ENCODE data around the gene SUN2.

SUN2 gene

DNA sequence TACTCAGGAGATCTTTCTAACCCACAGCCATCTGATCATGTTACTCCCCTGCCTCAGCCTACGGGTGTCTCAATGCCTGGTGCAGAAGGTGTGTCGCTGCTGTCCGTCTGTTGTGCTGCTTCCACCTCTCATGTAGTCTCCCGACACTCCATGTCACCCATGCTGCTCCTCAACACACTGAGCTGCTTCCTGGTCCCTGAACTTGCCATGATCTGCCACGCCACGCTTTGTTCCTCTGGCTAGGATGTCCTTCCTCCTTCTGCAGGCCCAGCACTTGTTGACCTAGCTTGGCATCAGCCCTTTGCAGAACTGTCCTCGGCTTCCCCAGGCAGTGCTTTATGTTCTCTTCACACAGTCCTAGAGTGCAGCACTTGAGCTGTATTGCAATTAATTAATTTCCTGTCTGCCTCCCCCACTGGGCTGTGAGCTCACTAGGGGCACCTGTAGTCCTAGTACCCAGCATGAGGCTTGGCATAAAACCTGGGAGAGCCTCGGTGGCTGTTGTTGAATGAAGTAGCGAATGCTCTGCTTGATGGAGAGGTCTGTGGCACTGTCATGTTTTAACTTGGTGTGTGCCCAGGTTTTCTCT, 40.5 kb downstream of the SUN2 start:
- DNase-seq = no peak

DNA sequence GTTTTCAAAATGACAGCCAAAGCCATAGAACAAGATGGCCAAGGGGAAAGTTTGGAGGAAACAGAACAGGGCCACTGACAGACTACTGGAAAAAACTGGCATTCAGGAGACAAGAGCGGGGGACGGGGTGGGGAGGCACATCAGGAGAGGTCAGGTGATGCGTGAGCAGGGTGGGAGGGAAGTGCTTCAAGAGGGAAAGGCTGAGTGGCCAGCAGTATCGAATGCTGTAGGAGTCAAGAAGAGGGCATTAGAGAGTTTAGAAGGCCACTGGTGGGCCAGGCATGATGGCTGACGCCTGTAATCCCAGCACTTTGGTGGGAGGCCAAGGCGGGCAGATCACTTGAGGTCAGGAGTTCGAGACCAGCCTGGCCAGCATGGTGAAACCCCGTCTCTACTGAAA, 41.9 kb downstream of the SUN2 start:
- no peak for DNase-seq

DNA sequence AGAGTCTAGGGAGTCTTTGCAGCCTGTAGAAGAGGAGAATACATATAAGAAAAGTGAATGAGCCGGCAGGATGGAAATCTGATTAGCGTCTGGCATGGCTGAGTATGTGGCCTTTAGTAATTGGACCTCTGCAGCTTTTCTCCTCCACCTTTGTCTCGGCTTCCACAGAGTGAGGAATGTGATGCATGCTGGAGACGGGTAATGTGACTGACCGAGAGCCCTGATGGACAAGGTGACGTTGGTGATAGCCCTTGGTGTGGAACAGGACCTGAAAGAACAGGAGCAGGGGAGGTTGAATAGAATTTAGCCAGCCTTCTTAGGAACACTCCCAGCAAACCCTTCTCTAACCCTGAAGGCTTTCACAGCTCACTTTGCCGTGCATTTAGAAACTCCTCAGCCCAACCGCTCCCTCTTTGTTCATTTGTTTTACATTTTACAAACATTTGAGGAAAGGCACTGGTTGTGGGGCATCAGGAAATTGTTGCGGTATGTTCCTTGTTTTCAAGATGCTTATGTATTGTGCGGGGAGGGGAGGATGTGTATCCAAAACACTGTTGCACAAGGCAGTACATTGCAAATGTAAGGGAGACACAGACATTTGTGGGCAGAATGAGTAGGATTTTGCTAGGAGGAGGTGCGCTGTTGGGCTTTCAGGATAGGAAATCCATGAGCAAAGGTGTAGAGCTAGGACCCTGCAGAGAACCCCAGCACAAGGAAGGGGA, 43.2 kb downstream of the SUN2 start:
- no peak for DNase-seq

DNA sequence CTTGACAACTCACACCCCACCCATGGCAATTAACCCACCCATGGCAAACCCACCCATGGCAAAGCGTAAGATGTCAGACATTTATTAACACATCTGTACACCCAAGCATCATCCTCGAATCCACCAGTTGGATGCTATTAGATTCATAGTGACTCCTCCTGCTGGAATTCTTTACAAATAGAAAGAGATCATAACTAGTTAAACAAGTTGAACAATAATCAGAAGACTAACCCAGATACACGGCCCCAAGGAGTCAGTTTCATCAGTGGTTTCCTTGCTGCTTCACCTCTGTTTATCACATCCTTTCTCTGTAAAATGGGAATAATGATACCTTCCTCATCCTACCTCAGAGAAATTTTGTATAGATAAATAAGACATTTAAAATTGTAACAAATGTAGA, 44.9 kb downstream of the SUN2 start:
- DNase-seq = no peak

DNA sequence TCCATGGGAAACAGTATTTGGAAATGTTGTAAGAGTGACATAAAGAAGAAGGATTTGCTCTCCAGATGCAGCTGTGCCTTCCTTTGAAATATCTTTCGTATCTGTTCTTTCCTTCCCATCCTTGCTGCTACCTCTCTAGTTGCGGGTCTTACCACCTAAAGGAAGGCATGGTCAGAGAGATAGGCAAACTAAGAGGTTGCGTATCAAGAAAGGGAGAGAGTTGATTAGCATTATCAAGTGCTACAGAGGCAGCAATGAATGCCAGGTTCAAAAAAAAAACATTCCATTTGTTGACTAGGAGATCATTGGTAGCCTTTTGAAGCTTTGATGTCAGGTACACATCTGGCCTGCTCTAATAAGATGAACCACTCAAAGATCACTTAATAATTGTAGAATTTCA, 45.4 kb downstream of the SUN2 start:
- DNase-seq = no peak

DNA sequence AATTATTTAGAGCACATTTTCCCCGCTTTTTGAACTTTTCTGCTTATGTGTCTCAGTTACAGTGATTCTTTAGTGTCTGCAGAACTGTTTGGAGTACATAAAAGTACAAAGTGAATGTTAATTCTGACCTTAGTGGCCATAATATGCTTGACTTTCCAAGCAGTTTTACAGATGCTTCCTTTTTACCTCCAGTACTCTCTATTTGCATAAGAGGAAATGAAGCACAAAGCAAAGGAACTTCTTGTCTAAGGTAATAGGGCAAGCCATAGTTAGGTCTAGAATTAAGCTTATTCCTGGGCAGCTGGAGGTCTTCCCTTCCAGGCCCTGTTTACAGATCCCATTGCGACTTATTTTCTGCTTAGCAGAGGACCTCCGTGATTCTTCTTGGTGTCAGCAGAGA, 46.5 kb downstream of the SUN2 start:
- DNase-seq = no peak

DNA sequence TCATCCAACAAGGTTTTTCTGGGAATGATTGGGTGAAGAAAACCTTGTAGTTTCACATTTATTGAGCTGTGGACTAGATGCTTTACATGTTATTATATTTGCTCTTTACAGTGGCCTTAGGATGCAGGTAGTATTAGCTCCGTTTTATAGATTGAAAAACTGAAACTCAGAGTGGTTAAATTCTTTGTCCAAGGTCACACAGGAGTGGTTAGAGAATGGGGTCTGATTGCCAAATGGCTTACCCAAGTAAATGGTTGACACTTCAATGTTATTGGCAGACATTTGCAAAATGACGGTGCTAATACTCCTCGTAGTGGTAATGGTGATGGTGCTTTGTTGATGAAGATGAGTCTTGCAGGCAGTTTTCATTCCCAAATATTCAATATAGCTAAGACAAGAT, 47.8 kb downstream of the SUN2 start:
- DNase-seq = no peak

DNA sequence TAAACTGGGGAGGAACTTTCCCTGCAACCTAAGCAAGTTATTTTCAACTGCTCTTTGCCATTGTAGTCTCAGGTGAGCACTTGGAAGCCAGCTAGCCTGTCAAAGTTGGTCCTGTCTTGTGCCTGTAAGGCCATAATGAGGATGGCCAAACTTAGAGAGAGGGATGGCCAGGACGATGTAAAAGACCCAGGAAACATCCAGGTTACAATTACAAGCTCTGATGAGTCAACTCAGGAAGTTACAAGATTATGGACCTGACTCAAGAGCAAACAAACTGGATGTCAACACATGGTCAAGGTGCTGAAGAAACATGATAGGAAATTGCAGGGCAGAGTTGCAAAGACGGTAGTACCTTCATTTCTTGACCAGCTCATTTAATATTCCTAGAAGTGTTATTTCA, 48.5 kb downstream of the SUN2 start:
- DNase-seq = no peak

DNA sequence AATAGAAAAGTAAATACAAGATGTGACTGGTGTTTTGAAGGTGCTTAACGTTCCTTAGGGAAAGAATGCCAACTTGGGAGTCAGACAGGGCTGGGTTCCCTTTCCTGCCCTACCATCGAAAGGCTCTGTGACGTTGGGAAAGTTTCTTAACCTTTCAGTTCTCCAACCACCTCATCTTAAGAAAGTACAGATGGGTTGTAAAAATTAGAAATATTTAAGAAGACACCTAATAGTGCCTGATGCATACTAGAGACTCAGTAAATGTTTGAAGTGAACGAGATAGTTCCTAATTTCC, 49.0 kb downstream of the SUN2 start:
- no peak for DNase-seq

DNA sequence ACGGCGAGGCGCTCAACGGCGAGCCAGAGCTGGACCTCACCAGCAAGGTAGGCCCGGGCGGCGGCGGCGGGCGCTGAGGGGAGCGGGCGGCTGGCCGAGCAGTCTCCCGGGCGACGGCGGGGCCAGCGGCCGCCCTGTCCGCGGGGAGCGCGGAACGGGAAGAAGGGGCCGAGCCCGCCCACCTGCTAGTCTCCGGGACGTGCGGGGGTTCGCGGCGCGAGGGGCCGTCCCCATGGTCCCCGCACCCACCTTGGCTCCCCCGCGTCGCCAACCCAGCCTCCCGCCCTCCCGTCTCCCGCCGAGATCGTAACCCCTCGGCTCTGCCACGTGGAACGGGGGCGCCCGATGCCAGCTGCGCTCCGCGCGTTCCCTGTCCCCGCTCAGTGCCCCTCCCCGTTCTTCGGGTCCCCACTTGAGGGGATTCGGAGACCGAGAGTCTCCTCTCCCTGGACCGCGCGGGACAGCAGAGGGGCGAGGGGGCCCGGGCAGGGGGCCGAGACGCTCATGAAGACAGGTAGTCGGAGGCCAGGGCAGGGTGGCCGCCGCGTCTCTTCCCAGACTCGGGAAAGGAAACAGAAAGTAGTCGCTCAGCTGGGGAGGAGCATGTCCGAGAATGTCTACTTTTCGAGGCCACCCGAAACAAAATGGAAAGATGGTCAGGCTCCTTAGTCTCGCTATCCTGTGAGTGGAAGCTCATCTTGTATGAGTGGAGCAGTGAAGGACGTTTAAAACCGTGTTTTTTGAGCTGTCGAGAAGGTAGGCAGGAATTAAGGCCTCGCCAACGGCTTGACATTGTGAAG, 49.5 kb downstream of the SUN2 start:
- DNase-seq = no peak

DNA sequence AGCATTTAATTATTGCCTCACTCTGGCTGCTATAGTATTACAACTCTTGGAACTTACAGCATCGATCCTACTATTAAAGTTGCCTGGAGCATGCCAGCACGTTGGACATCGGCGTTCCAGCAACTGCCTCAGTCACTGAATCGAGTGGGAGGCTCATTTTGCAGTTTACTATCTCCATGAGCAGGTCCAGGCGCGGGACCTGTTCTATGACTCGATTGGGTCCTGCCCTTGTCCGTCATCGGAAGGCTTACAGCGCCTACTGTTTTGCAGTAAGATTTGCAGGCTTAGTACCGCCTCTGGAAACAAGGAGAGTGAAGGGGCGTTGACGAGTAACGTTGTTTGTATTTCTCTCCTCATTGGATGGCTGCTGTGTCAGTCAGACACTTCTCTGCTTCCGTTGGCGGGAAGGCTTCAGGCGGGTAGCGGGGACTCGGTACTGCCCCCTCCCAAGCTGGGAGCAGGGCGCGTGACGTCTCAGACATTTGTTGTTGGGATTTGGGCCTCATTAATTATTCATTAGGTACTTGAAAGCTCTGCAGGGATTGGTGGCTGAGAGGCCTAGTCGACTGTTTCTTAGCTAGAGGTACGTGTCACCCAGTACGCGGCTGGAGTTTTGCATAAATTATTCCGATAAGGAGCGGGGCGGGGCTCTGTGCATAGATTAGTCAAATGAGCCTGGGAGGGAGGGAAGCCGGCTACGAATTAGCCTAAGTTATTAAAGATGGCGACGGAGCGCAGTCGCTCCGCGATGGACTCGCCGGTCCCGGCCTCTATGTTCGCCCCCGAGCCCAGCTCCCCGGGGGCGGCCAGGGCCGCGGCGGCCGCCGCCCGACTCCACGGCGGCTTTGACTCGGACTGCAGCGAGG, 50.3 kb downstream of the SUN2 start, which contains the start of gene GTPBP1:
GTPBP1 (plus strand) TSS at position 710 of the 866 bp plus-strand sequence; CDS start at position 722, 12 bp downstream.
- DNase-seq = peak; percentile 100

DNA sequence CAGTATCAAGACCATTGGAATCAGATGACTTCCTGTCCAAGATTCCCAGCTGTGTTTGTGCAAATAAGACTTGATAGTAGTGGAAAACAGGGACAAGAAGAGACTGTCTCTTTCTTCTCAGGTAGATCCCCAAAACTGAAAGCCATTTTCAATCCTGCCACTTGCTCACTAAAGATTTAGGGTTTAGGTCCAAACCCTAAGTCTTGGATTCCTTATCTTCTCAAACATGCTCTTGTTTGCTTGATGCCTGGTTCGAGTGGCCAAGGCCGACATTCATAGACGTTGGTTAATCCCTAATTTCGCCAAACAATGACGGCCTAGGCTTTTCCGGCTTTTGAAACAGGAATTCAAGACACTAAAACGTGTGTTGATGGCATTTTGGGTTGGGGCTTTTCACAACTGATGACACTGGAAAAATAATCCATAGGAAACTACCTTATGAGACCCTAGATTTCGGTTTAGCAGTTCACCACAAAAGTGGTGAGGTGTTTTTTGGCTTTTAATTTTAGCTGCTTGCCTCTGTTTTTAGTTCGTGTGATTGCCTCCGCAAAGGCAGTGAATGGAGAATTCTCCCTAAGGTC, 51.1 kb downstream of the SUN2 start:
- no peak for DNase-seq

DNA sequence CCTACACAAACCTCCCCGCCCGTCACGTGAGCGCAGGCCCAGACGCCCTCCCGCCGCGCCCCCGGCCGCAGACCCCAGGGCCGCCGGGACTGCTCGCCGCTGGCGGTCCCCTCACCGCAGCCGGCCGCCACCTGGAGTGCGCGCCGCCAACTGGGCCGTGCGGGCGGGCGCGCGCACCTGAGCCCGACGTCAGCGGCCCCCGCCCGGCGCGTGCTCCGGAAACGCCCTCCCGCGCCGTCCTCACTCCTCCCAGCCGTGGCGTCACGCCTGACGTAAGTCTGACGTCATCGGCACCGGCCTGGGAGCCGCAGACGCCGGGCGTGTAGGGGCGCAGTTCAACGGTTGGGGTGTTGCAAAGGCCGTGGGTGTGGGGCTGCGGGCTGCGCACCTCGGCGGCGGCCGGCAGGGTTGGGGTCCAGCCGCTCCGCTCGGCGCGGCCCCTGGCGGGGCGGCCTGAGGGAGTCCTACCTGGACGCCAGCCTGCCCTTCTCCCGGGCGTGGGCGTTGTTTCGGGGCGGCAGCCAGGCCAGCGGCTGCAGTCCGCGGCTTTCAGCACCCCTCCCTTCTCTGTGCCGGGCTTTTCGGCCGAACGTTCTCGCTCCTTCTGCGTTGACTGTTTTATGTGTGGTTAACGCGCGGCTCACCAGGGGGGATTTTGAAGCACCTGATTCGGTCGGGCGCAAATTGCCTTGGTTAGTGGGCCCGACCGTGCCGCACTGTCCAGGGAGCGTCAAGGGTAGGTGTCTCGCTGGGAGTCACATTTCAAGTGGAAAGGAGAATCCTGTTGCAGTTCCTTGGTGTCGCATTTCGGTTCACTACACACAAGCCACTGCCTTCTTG, 54.8 kb downstream of the SUN2 start, which contains the start of gene JOSD1:
JOSD1 (minus strand) TSS at position 155 of the 840 bp plus-strand sequence. CDS start 956 bp downstream, outside the sequence.
- peak; percentile 84 for DNase-seq

DNA sequence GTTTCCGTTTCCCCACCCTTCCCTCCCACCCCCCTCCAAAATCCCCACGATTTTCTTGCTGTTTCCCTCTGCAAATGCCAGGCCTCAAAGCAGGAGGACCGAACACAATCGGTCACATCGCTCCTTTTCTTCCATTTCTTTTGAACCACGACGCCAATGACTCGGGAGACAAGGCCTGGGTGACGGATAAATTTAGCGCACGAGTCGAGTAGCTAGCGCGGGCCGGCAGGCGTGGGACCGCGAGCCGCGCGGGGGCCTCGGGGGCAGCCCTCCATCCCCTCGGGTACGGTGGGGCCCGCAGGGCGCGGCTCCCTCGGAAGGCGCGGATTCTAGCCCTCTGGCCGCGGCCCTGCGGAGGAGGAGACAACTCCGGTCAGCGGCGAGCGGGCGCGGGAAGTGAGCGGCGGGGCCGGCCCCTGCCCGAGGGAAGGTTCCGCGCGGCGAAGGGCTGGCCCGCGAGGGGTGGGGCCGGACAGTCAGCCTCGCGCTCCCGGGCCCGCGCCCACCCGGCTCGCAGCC, 55.5 kb downstream of the SUN2 start:
- DNase-seq = no peak

DNA sequence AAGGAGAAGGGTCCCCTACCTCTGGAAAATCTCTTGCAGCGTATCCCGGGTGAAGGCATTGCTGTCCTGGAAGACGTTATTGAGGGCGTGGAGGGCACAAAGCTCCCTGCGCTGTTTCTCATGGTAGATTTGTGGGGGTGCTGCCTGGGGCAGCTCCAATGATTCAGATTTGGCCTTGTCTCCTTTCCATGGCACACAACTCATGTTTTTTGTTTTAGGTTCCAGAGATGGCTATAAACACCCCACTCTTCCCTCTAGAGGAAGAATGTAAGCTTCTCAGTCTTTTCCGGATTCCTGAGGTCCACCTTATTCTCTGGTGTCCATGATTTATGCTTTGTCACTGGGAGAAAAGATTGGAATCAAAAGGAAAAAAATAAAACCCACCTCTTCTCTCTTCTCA, 56.0 kb downstream of the SUN2 start:
- DNase-seq = no peak

DNA sequence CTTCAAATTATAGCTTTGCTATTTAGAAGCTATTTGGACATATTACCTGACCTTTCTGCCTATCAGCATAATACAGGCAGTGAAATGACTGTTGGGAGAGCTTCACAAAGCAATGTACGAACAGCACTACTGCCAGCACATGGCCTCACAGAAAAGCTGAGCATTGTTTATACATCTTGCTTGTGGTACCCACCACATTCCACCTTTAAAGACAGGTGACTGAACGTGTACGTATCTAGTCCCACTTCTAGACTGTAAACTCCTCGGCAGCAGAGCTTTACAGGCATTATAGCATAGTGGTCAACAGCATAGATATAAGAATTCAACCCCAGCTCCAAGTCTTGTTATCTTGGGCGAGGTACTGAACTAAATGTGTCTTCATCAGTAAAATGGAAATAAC, 56.7 kb downstream of the SUN2 start:
- DNase-seq = no peak

DNA sequence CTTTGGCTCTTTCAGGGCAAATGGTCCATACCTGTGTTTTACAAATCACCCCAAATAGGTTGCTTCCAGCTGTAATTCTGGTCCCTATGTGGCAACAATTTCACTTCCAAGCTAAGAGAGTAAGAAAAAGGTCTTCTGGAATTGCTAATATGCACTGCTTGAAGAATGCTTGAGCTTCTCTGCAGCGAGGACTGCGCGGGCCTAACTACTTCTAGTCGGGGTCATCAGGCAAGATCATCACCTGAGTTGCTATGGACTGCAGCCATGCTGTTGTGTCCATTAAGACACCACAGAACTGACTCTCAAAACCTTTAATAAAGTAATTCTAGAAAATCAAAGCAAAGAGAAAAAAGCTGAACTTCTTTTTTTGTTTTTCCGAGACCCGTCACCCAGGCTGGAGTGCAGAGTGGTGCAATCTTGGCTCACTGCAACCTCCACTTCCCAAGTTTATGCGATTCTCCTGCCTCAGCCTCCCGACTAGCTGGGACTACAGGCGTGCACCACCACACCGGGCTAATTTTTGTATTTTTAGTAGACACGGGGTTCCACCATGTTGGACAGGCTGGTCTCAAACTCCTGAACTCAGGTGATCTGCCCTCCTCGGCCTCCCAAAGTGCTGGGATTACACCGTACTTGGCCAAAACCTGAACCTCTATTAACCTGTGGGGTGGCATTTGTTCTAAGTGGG, 57.2 kb downstream of the SUN2 start:
- no peak for DNase-seq

DNA sequence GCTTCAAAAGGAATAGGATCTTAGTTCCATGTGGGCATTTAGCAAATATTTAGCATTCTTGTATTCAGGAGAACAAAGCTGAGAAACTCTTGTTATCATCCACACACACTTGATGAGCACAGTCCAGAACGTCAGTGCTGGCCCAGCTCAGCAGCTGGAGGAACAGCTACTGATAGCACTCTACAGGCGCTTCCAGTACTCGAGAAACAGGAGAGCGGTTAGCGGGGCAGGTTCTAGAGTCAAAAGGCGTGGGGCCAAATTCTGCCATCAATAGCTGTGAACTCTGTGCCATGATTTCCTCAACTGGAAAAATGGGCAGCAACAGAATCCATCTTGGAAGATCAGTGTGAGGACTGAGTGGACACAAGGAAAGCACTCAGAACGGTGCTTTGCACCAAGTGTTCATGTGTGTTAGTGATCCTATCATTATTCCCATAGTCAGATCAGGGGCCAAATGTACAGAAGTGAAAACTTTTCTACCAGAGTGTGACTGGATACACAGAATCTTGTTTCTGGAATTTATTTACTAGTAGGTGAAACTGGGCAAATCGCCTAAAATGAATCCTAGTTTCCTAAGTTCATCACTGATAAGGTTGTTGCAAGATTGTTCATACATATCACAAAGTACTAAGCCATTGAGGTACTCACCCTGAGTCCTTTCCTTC, 58.2 kb downstream of the SUN2 start:
- DNase-seq = no peak

DNA sequence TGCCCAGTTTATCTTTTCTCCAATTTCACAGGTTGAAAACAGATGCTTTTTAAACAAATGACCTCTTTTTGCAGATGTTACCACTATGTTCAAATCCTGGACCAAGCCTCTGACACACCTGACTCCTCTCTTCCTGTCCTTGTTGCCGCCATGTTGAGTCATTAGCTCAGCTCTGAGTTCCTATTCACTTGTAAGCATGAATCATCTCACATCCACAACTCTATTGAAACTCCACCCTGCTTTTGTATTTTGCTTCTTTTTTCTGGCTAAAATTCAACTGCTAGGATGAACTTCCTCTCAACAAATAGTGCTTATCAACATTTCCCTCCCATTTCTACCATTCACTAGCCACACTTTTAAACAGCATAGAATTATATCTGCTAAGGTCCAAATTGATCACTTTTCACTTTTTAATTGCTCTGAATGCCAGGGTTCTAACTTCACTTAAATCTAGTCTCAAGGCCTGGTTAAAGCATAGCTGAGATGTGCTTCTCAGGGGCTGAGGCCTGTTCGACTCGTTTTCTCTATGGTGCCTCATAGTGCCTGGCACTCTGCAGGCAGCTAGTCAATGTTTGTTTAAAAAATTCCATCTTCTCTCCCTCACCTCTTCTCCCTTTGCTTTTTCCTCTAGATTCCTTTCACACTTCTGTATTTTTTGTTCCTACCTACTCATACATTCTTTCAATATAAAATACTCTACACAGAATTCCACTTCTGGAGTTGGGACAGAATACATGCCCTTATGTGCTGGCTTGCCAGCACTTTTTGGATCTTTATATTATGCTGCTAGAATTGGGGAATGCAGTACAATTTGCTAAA, 59.0 kb downstream of the SUN2 start:
- no peak for DNase-seq

Data from NCI-H1048 (cell line).